ELF-1 (cell line): ENCODE results near the gene PKLR.
"Not testable (repeated sequence)": the region's sequence is repeated elsewhere in the genome, so short reads cannot be mapped to it uniquely, and the experiment has no call there.

Experiments used
- DNase-seq: peaks from one replicate; pipeline ENCODE4 v3.0.0-alpha.2; 2016; ENCODE audit warnings: low read depth, low spot score

The PKLR gene

DNA sequence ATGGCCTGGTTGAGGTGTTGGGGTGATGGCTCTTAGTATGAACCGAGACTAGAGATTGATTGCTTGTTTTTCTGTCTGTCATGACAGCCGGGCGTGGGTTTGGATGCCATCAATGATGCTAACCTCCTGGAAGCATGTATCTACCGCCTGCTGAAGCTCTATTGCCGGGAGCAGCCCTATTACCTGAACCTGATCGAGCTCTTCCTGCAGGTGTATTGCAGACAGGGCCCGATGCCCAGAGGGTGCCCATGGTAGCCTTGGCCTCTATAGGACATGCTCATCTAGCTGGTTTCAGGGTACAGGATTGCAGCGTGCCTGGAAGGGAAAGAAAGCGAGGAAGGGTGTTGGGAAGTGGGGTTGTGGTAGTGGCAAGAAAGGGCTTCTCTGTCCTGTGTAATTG is 16.8 kb upstream of the PKLR start:
- no peak for DNase-seq

DNA sequence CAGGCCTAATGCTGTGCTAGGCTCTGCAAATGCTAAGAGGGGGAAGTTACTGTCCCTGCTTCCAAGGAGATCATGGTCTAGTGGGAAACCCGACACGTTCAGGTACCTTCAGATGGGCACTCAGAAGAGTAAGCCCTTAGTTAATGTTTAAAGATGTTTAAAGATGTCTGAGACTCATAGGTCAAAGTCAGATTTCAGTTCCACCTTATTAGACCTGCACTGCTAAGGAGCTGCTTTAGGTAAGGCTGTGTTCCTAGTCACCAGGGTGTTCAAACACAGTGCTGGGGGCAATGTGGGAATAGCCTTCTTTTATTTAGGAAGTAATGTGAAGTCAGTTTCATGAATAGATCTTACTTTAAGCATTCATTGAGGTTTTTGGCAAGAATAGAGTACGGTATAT is 15.7 kb upstream of the PKLR start:
- no peak for DNase-seq

DNA sequence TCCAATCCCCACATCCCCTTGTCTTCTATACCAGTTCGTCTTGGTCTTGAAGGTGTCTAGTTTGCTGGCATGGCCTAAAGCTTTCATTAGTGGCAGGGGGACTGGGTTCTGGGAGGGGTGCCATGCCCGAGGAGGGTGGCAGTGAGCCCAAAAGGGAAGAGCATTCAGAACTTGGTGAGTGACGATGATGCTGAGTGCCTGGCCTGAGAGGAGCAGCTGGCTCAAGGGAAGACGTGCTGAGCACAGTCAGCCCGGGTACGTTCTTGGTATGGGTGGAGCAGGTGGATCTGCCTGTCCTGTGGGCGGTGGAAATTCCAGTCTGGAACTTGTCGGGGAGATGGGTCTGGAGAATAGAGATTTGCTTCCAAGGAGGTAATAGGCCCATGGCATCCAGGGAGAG is 12.0 kb upstream of the PKLR start:
- DNase-seq, result no peak

GRCh38 chr1:155309423-155310021 is 8.3 kb upstream of the PKLR start:
- DNase-seq, result peak; percentile 49

GRCh38 chr1:155308493-155309422 is 7.5 kb upstream of the PKLR start, which contains the start of gene FDPS:
Gene FDPS, plus strand, starts transcription at chr1:155308866. Its CDS starts 924 bp downstream, at chr1:155309790.
- DNase-seq, result peak; percentile 99

GRCh38 chr1:155307247-155307740 is 6.1 kb upstream of the PKLR start:
- DNase-seq, result peak; percentile 70

DNA sequence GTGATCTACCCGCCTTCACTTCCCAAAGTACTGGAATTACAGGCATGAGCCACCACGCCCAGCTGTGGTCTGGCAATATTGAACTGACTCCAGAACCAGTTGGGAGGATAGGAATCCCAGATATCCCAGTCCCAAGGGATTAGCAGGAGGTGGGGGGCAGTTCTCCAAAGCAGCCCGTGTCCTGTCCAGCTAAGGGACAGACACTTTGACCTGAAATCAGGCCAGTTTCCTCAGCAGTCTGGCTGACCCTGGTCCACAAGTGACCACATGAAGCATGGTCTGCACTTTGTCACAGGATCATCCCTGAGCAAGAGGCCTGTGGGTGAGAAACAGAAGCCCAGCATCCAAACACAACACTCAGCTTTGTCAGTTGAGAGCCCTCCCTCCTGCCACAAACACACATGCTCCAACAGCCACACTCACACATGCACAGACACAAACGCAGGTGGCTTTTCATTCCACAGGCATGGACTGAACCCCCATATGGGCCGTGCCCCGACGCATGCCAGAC is 4.7 kb upstream of the PKLR start:
- peak; percentile 37 for DNase-seq

DNA sequence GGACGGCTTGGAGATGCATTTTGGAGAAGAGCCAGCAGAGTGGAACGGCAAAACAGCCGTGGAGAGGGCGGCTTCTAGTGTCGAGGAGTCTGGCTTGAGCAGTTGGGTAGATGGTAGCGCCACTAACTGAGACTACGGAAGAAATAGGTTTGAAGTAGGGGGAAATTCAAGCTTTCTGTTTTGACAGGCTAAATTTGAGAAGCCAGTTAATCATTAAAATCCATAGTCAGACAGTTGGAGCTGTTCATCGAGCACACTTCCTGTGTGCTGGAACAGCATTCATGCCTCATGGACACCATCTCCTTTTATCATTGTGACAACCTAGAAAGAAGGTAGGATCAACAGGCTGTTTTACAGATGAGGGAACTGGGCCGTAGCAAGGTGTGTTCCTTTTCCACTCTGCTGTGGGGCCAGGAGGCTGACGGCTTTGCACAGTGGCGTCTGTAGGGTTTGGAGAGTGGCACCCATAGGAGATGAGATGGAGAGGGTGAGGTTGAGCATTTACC is 3.4 kb upstream of the PKLR start:
- DNase-seq, result no peak

DNA sequence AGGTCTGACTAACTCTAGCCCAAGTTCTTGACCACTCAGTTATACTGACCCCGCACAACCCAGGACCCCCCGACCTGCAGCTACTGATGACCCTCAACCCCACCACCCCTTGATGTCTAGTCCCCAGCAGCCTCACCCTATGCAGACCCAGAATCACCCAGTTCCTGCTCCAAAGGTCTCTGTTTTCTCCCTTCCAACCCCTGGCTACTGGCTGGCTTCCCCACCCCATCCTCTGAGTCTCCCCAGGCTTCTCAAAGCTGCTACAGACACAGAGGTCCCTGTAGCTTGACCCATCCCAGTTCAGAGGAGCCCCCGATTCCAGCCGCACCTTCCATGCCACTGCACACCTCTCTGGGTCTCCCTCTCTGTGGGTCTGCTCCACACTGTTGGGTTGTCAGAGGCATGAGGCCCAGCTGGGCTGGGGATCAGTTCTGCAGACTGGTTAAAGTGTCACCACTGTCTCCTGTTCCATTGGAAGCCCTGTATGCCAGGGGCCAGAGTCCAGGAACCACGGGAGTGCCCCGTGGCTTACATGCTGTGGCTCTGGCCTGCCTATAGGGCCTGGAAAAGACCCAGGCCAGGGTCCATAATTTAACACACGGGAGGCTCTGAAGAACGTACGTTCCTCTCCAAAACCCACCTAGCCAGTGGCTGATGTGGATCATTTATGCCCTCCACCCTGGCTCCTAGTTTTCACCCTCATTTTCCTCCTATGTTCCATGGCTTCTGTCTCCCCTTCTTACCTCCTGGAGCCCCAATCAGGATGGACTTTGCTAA is 497 bp downstream of the PKLR start:
- no peak for DNase-seq

GRCh38 chr1:155300024-155300423 is 1.2 kb downstream of the PKLR start:
- no peak for DNase-seq

DNA sequence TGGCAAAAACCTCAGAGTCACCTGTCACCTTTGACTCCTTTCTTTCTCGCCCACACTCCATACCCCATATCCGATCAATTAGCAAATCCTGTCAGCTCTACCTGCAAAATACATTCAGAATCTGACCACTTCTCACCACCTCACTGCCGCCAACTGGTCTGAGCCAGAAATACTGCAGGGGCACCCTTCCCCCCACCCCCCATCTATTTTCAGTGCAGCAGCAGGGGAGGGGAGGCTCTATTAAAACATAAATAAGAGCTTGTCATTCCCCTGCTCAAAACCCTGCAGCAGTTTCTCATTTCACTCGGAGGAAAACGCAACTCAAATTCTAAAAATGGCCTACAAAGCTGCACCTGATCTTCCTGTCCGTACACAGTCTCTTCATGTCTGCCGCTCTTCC is 3.9 kb downstream of the PKLR start:
- DNase-seq, result no peak

- DNase-seq, result no peak
These were observed 4.6 kb downstream of the PKLR start for GRCh38 chr1:155296661-155297060.

DNA sequence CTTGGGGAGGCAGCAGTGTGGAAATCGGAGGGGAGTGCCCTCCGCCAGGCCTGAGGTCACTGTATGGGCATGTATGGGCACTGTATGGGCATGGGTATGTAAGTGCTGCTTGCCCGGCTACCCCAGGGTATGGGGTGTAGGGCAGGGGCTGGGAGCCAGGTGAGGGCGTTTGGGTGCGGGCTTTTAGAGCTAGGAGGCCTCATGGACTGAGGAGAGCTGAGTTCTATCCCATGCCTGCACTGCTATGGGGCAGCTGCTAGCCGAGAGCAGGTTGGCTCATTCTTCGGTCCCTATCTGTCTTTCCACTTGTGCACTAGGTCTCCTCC is 5.3 kb downstream of the PKLR start:
- no peak for DNase-seq

- peak; percentile 25 for DNase-seq
These were observed 5.9 kb downstream of the PKLR start for GRCh38 chr1:155295183-155295941.

DNA sequence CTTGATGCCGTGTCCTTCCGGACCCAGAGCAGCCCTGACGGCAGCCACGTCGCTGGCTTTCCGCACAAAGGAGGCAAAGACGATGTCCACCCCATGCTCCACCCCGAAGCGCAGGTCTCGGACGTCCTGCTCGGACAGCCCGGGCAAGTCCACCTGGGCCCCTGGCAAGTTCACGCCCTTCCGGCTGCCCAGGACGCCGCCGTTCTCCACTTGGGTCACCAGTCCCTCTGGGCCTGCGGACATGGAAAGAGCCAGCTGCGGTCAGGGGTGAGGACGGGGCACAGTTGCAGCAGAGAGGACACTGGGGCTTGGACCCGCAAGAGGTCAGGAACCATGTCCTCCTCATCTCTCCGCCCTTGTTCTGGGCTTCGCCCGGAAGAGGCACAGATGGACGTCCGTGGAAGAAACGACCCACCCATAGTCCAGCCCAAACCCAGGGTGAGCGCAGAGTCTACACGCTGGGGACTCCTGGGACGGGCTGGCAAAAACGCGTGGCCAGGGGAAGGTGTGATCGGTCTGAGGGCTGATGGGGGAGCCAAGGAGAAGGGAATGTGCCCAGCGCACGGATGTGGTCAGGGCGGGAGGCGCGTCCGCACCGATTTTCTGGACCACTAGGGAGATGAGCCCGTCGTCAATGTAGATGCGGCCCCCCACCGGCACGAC is 6.6 kb downstream of the PKLR start:
- peak; percentile 23 for DNase-seq

DNA sequence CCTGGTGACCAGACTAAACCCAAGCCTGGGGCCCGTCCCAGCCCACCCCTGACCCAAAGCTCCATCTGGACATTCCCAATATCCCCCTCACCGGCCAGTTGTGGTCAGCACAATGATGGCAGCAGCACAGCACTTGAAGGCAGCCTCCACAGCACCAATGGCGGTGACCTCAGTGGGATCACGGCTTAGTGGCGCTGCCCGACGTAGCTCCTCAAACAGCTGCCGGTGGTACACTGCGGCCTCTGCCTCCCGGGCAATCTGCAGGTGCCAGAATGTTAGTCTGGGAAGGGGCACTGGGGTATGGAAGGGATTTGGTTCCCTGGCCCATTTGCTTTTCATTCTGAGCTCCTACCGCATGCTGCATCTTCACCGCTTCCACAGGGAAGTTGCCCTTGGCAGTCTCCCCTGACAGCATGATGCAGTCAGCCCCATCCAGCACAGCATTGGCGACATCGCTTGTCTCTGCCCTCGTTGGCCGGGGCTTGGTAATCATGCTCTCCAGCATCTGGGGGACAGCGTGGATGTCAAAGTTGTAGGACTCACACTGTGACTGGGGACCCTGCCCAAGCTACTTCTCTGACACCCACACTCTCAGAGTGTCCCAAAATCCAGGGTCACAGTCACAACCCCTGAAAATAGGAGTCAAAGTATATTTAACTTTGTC is 8.0 kb downstream of the PKLR start:
- DNase-seq, result no peak

GRCh38 chr1:155291006-155291405 is 10.2 kb downstream of the PKLR start:
- DNase-seq, result not testable (repeated sequence)

GRCh38 chr1:155287987-155288543 is 13.2 kb downstream of the PKLR start:
- DNase-seq, result no peak

GRCh38 chr1:155286544-155286943 is 14.7 kb downstream of the PKLR start:
- DNase-seq, result no peak

DNA sequence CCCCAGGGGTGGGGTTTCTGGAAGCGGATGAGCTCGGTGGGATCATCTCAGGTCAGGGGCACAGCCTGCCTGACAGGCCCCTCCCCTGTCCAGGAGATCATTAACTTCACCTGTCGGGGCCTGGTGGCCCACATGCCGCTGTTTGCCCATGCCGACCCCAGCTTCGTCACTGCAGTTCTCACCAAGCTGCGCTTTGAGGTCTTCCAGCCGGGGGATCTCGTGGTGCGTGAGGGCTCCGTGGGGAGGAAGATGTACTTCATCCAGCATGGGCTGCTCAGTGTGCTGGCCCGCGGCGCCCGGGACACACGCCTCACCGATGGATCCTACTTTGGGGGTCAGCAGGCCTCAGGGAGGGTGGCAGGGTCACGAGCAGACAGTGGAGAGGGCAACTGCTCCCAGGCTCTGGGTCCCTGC is 15.6 kb downstream of the PKLR start:
- no peak for DNase-seq
